ENCODE results near the gene GRIN2C.

DNA sequence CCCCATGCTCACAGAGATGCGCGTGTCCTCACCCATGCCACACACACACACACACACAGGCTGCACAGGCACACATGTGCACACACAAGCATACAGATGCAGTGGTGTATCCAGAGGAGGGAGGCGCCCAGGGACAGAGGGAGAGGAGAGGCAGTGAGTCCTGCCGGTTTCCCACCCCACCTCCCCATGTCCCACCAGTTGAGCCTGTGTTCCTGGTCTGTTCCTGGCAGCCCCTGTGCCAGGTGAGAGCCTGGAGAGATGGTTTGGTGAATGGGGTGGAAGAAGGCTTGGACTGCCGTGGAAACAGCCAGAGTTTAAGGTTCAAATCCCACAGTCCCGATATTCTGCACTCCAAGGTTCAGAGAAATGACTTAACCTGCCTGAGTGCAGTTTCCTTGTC is 44.0 kb upstream of the GRIN2C start:
- TF ChIP-seq, protein P1, sequence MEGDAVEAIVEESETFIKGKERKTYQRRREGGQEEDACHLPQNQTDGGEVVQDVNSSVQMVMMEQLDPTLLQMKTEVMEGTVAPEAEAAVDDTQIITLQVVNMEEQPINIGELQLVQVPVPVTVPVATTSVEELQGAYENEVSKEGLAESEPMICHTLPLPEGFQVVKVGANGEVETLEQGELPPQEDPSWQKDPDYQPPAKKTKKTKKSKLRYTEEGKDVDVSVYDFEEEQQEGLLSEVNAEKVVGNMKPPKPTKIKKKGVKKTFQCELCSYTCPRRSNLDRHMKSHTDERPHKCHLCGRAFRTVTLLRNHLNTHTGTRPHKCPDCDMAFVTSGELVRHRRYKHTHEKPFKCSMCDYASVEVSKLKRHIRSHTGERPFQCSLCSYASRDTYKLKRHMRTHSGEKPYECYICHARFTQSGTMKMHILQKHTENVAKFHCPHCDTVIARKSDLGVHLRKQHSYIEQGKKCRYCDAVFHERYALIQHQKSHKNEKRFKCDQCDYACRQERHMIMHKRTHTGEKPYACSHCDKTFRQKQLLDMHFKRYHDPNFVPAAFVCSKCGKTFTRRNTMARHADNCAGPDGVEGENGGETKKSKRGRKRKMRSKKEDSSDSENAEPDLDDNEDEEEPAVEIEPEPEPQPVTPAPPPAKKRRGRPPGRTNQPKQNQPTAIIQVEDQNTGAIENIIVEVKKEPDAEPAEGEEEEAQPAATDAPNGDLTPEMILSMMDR (IDR thresholded peaks at IDR 0.05): no peak
- no peak for TF ChIP-seq ZFX (IDR thresholded peaks at IDR 0.05; ENCODE audit: borderline replicate concordance)

All from 22Rv1 (cell line).